Stimulated activated CD4-positive, alpha-beta T cell treated with anti-CD3 and anti-CD28 coated beads, Interleukin-2, amount 100 ng/mL, for 4 hours (primary cell): Measurements from ENCODE around the gene TGM2.
"Not testable (repeated sequence)": the region's sequence is repeated elsewhere in the genome, so short reads cannot be mapped to it uniquely, and the experiment has no call there.

Source experiments
- DNase-seq: peaks from one replicate; pipeline ENCODE4 v3.0.0-alpha.2; 2020; ENCODE audit warnings: low read depth

The TGM2 gene

GRCh38 chr20:38113401-38114325 is 51.4 kb downstream of the TGM2 start:
- DNase-seq = no peak

DNA sequence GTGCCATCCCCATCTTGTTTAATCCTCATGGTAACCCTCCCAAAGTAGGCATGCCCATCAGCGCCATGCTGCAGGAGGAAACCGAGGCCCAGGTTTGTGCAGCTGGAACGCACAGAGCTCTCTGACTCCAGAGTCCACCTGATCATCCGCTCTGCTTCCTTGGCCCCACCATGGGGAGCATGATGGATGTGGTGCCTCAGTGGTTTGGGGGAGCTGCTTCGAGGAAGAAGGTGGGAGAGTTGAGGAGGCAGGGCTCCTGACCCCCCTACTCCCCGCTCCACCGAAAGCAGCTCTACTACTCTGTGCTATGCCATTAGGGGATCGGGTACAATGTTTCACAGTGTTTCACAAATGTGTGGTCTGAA is 52.2 kb downstream of the TGM2 start:
- no peak for DNase-seq

GRCh38 chr20:38112261-38112929 is 52.7 kb downstream of the TGM2 start:
- no peak for DNase-seq

GRCh38 chr20:38111366-38112232 is 53.5 kb downstream of the TGM2 start:
- DNase-seq = no peak

DNA sequence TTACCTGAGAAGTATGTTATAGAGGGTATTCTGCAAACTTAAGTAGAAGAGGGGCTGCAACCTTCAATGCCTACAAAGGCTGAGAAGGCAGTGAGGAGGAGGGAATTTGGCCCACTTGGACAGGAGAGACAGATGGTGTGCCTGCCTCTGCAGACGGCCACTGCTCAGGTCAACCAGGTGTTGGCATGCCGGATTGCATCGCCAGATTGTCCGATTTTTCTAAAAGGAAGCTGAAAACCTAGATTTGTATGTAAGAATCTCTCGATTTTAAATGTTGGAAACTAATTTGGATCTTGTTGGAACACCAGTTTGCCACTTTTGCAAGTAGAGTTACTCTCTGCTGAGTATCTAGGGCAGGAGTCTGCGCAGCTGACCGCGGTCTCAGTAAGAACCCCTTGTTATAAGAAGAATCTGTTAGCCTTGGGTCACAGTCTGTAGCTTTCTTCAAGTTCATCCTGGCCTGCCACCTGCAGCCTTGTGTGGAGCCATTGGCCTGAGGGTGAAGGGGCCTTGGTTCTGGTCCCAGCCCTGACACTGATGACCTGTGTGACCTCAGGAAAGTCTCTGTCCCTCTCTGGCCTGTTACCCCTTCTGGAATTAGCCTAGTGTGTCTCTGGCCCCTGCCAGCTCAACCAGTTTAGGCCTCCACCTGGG is 54.4 kb downstream of the TGM2 start:
- no peak for DNase-seq

GRCh38 chr20:38109591-38110524 is 55.2 kb downstream of the TGM2 start:
- no peak for DNase-seq

- no peak for DNase-seq
Measured at GRCh38 chr20:38108986-38109541, 56.0 kb downstream of the TGM2 start.

- DNase-seq = no peak
Measured at GRCh38 chr20:38108438-38108985, 56.6 kb downstream of the TGM2 start.

DNA sequence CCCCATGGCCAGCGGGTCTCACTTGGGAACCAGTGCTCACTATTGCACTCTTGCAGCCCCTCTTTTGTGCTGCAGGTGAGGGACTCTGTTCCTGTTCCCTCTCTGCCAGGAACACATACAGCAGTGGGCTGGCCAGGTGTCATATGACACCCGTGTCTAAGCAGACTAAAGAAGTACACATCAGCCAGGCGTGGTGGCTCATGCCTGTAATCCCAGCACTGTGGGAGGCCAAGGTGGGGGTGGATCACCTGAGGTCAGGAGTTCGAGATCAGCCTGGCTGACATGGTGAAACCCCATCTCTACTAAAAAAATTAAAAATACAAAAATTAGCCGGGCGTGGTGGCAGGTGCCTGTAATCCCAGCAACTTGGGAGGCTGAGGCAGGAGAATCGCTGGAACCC is 57.2 kb downstream of the TGM2 start:
- DNase-seq = not testable (repeated sequence)

GRCh38 chr20:38107386-38107785 is 57.7 kb downstream of the TGM2 start:
- not testable (repeated sequence) for DNase-seq

GRCh38 chr20:38106461-38106860 is 58.6 kb downstream of the TGM2 start:
- DNase-seq = no peak

DNA sequence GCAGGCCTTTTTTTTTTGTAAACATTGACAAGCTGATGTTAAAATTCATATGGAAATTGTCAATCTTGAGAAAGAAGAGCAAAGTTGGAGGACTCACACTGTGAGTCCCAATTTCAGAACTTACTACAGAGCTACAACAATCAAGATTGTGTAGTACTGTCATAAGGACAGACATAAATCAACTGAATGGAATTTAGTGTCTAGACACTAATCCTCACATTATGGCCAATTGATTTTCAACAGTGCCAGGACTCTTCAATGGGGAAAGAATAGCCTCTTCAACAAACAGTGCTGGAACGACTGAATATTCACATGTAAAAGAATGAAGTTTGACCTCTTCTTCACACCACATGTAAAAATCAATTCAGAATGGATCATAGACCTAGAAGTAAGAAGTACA is 60.8 kb downstream of the TGM2 start:
- no peak for DNase-seq

DNA sequence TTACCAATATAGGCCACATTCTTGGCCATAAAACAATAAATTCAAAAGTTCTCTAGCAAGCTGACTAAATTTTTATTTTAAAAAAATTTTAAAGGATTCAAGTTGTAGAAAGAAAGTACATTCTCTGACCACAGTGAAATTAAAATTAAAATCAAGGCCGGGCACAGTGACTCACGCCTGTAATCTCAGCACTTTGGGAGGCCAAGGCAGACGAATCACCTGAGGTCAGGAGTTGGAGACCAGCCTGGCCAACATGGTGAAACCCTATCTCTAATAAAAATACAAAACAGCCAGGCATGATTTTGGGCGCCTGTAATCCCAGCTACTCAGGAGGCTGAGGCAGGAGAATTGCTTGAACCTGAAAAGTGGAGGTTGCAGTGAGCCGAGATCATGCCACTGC is 62.9 kb downstream of the TGM2 start:
- DNase-seq = not testable (repeated sequence)

GRCh38 chr20:38098952-38099351 is 66.1 kb downstream of the TGM2 start:
- no peak for DNase-seq

DNA sequence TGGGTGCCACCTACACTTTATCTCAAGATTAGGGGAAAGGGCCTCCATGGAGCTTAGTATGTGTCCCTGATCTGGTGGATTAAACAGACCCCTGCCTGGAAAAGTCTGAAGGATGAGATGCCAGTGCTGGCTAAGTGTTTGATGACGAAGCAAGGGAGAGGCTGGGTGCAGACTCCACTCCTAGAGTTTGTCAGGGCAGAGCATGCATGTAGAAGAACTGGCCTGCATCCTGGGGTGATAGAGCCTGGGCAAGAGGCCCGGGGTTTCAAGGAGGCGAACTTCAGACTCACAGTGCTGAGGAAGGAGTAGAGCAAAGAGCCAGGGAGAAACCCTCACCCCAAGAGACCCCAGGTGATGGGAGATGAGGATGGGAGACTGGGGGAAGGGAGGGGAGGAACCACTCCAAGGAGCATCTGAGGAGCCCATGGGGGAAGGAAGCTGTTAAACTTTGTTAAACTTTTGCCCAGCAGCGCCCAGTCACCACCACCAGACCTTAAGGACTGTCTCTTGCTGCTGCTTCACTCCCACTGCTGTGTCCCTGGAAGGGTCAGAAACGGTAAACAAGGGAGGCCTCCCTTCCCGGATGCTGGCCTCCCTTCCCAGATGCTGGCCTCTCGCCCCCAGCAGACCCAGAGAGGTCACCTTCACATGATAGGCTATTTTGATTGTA is 69.9 kb downstream of the TGM2 start:
- DNase-seq = no peak

DNA sequence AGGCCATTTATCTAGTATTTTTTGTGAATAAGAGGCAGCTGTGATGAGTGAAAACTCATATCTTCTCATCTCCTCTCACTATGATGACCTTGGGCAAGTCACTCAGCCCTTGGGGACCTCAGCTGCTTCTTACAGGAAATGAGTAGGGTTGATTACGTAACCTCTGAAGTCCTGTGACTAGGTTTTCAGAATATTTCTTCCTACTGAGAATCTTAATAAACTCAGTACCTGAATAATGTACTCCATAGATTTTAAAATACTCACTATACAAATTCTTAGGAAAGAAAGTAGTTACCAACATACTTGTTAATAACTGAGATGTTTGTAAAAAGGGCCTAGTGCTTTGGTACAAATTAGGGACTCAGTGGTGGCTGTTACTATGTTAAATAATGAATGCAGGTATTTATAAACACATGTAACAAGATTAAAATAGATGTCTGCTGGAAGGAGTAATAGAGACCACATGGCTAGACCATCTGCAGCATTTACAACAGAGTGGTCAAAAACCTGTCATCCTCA is 70.6 kb downstream of the TGM2 start:
- DNase-seq = peak; percentile 14

DNA sequence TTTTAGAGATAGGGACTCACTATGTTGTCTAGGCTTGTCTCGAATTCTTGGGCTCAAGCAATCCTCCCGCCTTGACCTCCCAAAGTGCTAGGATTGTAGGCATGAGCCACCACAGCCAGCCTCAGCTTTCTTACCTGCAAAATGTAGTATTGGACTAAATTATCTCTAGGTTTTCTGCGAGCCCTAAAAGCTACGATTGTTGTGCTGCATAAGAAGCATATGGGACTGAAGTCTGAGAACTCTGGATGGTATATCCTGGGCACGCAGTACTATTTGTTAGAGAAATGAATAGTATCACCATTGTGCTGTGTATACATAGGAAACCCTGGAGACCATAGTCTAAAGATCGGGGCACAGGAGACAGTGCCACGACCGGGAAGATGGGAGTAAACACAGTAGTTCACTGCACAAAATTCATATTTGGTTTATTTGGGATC is 71.4 kb downstream of the TGM2 start:
- DNase-seq = no peak

DNA sequence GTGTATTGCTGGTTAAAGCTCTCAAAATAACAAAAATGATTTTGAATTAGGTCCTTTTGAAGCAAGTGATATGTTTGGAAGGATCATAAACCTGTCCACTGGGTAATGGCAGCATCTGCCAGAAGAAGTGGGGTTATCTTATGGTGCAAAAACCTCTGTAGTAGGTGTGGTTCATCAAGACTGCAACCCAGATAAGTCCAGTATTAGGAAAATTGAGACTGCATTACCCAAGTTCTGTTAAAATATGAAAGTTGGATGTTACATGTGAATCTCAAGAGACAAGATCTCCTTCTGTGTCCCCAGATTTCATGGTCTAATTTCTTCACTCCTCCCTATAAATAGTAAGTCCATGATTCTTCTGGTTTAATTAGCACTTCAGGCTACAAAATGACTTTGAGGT is 72.2 kb downstream of the TGM2 start:
- no peak for DNase-seq

DNA sequence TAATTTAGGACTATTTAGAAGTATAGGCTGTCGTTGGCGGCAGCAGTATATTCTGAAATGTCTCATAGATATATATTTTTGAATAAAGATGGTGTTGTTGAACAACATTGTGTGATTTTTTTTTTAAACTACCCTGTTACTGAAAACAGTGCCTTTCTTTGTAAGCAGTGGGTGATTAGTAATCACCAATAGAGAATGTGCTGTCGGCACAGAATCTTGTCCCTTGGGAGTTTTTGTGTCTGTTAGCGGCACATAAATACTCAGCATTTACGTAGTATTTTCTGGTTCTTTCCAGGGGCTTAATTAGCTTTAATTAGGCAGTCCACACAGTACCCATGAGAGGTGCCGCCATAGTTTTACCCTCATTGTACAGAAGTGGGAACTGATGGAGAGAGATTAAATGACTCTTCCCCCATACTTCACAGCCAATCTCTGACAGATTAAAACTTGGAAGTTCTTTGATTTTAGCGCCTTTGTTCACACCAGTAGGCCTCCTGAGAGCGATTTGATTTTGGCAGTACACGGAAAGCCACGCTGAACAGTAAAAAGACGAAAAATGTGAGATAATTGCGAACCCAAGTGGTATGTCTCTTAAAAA is 72.7 kb downstream of the TGM2 start:
- no peak for DNase-seq
